ENCODE measurements around the gene PLPP3.

Gene PLPP3

GRCh38 chr1:56551691-56552090 lies 27.7 kb downstream of the PLPP3 start:
- no peak for TF ChIP-seq JUND (IDR thresholded peaks at IDR 0.05; ENCODE audit: low read depth)
- no peak for DNase-seq (ENCODE audit: low read depth in 1 of 2, low spot score in 1 of 2)
- in situ Hi-C loops (cut with HindIII; ENCODE audit: low pct_unique_long_range_greater_than_20kb, low sequenced_read_pairs): no loop called here

DNA sequence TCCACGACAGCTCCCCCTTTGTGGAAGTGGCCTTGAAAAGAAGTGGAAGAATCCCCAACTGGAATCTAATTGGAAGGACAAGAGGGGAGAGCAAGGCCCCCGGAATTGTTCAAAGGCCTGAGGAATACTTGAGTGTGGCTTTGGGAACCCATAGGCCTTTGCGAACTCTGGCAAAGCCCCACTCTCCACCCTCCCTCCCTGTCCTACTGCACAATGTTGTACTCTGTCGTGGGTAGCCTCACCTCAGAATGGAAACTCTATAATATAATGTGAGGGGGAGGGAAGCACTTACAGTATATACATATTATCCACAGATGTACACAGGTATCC lies 28.5 kb downstream of the PLPP3 start:
- in situ Hi-C loops (cut with HindIII; ENCODE audit: low pct_unique_long_range_greater_than_20kb, low sequenced_read_pairs): no loop called here
- no peak for TF ChIP-seq JUND (IDR thresholded peaks at IDR 0.05; ENCODE audit: low read depth)
- DNase-seq (ENCODE audit: low read depth in 1 of 2, low spot score in 1 of 2): no peak

GRCh38 chr1:56550138-56550858 lies 29.1 kb downstream of the PLPP3 start:
- DNase-seq (ENCODE audit: low read depth in 1 of 2, low spot score in 1 of 2): no peak
- in situ Hi-C loops (cut with HindIII; ENCODE audit: low pct_unique_long_range_greater_than_20kb, low sequenced_read_pairs): no loop called here
- no peak for TF ChIP-seq JUND (IDR thresholded peaks at IDR 0.05; ENCODE audit: low read depth)

DNA sequence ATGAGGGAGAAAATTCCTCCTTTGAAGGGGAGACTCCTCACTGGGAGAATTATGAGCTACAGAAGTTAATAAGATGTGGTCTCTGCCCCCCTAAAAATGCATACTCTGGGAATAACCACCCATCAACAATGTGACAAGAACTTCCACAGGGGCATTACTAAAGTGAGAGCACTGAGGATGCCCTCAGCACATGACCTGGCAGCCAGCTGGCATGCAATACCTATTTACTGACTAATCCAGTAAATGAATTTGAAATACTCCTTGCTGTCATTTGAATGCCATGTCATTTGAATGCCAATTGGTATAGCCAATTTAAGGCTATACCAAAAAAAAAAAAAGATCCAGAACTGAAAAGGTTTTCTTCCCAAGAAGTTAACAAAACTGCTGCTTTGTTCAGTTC lies 30.8 kb downstream of the PLPP3 start:
- DNase-seq (ENCODE audit: low read depth in 1 of 2, low spot score in 1 of 2): no peak
- in situ Hi-C loops (cut with HindIII; ENCODE audit: low pct_unique_long_range_greater_than_20kb, low sequenced_read_pairs): no loop called here
- TF ChIP-seq JUND (IDR thresholded peaks at IDR 0.05; ENCODE audit: low read depth): no peak

- DNase-seq (ENCODE audit: low read depth in 1 of 2, low spot score in 1 of 2): peak in 1 of 2 experiments; percentile 83
- in situ Hi-C loops (cut with HindIII; ENCODE audit: low pct_unique_long_range_greater_than_20kb, low sequenced_read_pairs): no loop called here
- no peak for TF ChIP-seq JUND (IDR thresholded peaks at IDR 0.05; ENCODE audit: low read depth)
Measured at GRCh38 chr1:56547977-56548376, 31.4 kb downstream of the PLPP3 start.

GRCh38 chr1:56547473-56547872 lies 31.9 kb downstream of the PLPP3 start:
- in situ Hi-C loops (cut with HindIII; ENCODE audit: low pct_unique_long_range_greater_than_20kb, low sequenced_read_pairs): no loop called here
- no peak for TF ChIP-seq JUND (IDR thresholded peaks at IDR 0.05; ENCODE audit: low read depth)
- no peak for DNase-seq (ENCODE audit: low read depth in 1 of 2, low spot score in 1 of 2)

DNA sequence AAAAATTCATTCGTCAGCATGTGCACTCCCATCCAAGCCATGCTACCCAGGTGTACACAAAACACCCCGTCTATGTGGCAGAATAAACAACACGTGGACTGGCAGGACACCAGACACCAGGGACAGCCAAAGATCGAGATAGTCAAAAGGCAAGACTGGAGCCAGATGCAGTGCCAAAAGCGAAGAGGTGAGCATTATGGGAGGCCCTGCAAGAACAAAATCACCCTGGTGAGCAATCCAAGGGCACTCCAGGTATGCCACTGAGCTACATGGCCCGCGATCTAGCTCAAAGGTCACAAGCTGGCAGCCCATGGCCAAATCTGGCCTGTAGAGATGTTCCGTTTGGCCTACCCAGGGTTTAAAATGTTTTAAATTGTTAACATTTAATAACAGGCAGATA lies 33.7 kb downstream of the PLPP3 start:
- no peak for TF ChIP-seq JUND (IDR thresholded peaks at IDR 0.05; ENCODE audit: low read depth)
- DNase-seq (ENCODE audit: low read depth in 1 of 2, low spot score in 1 of 2): peak in 1 of 2 experiments; percentile 38
- in situ Hi-C loops (cut with HindIII; ENCODE audit: low pct_unique_long_range_greater_than_20kb, low sequenced_read_pairs): no loop called here

DNA sequence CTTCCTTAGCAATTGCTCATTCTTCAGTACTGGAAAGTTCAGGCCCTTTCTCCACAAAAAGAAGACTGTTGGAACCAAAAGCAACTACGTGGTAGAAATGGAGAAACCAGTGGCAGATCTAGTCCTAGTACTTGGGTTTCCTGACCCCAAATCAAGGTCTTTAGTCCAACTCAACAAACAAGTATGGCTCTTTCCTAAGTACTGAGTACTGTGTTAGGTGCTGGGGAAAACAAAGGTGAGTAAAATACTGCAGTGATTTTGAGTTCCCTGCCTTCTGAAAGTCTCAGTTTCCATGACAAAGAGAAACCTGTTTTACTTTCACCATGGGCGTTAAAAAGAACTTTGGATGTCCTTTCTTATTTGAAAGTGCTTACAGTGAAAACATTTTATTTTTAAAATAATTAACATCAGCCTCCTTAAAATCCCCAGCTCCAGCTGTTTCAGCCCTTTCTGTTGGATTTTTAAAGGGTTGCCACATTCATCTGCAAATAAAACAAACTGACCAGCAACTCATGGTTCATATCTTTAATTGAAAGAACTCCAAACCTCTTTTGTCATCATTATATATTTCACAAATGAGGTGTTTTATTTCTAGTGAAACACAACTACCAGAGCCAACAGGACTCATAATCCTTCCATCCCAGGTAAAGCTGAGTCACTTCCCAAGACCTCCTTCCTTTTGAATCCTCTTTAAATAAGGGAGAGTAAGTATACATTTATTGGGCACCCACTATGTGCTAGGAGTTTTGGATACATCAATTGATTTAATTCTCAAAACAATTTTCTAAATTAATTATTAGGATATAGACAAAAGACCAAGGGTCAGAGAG lies 35.4 kb downstream of the PLPP3 start:
- TF ChIP-seq JUND (IDR thresholded peaks at IDR 0.05; ENCODE audit: low read depth): no peak
- DNase-seq (ENCODE audit: low read depth in 1 of 2, low spot score in 1 of 2): no peak
- in situ Hi-C loops (cut with HindIII; ENCODE audit: low pct_unique_long_range_greater_than_20kb, low sequenced_read_pairs): no loop called here

- no peak for TF ChIP-seq JUND (IDR thresholded peaks at IDR 0.05; ENCODE audit: low read depth)
- no peak for DNase-seq (ENCODE audit: low read depth in 1 of 2, low spot score in 1 of 2)
- in situ Hi-C loops (cut with HindIII; ENCODE audit: low pct_unique_long_range_greater_than_20kb, low sequenced_read_pairs): no loop called here
Measured at GRCh38 chr1:56542651-56543050, 36.7 kb downstream of the PLPP3 start.

GRCh38 chr1:56541408-56541807 lies 38.0 kb downstream of the PLPP3 start:
- no peak for TF ChIP-seq JUND (IDR thresholded peaks at IDR 0.05; ENCODE audit: low read depth)
- DNase-seq (ENCODE audit: low read depth in 1 of 2, low spot score in 1 of 2): no peak
- in situ Hi-C loops (cut with HindIII; ENCODE audit: low pct_unique_long_range_greater_than_20kb, low sequenced_read_pairs): no loop called here

DNA sequence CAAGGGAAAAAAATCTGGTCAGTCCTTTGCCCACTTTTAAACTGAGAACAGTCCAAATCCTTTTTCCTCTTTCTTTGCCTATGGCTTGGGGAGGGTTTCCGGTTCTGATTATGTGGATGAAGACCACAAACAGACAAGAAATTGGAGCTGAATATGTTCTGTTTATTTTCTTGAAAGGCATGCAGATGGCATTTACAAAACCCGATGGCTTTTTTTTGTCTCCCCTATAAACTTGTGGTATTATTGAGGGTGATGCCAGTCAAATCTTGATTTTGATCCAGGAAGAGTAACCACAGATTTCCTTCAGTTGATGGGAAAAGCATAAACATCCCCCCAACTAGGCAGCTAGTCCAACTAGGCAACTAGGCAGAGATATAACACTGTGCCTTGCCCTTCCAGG lies 38.9 kb downstream of the PLPP3 start:
- DNase-seq (ENCODE audit: low read depth in 1 of 2, low spot score in 1 of 2): no peak
- TF ChIP-seq JUND (IDR thresholded peaks at IDR 0.05; ENCODE audit: low read depth): no peak
- in situ Hi-C loops (cut with HindIII; ENCODE audit: low pct_unique_long_range_greater_than_20kb, low sequenced_read_pairs): no loop called here

DNA sequence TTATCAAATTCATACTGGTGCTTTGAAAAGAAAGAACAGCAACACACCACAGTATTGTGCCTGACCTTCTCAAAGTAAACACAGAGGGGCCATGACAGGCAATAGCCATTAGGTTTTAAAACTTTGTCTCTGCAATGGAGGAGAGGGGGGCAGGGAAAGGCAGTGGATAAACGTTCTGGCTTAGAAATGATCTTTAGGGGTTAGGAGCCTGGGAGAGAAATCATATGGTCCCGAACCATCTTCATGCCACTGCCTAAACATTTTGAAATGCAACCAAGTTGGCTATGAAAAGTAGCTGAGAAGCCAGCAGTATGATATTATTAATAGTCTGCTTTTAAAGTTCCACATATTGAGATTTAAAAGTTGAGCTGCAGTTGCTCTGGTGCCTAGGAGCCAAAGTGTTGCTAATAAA lies 39.8 kb downstream of the PLPP3 start:
- in situ Hi-C loops (cut with HindIII; ENCODE audit: low pct_unique_long_range_greater_than_20kb, low sequenced_read_pairs): no loop called here
- DNase-seq (ENCODE audit: low read depth in 1 of 2, low spot score in 1 of 2): no peak
- no peak for TF ChIP-seq JUND (IDR thresholded peaks at IDR 0.05; ENCODE audit: low read depth)

DNA sequence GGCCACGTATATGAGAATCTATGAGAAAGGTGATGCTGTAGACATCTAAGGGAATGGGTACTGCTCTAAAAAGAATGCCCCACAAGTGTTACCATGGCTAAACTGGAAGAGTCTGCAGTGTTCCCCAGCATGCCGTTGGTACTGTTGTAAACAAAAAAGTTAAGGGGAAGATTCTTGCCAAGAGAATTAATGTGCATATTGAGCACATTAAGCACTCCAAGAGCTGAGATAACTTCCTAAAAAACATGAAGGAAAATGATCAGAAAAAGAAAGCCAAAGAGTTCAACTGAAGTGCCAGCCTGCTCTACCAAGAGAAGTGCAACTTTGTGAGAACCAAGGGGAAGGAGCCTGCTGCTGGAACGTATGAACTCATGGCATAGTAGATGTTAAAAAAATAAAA lies 40.8 kb downstream of the PLPP3 start:
- DNase-seq (ENCODE audit: low read depth in 1 of 2, low spot score in 1 of 2): no peak
- in situ Hi-C loops (cut with HindIII; ENCODE audit: low pct_unique_long_range_greater_than_20kb, low sequenced_read_pairs): no loop called here
- no peak for TF ChIP-seq JUND (IDR thresholded peaks at IDR 0.05; ENCODE audit: low read depth)

All from T47D (cell line).